GM23338 (cell line): Measurements from ENCODE around the gene SLC2A11. TPM values are rescaled to one million over a fixed set of nuclear protein-coding genes. Genes with fewer than 3 reads are reported as not detected.

Experiments
- ATAC-seq: fragments of 200-7000 bp; cut with Tn5 transposase; 3 replicates; pipeline ENCODE4 v1.9.1; 2020
- DNase-seq: peaks from one replicate; pipeline ENCODE4 v3.0.0-alpha.2; 2015; ENCODE audit warnings: low spot score
- H2AFZ ChIP-seq: fragments of 200-600 bp; sonication (generic); 2 replicates; pipeline ENCODE4 v1.8.0; 2016; ENCODE audit warnings: antibody characterized with exemption, mild to moderate bottlenecking, moderate library complexity
- H3F3A ChIP-seq: fragments of 200-600 bp; sonication (generic); replicated peaks from 2 replicates; pipeline ENCODE4 v1.8.0; 2017; ENCODE audit warnings: antibody characterized with exemption, mixed run types, low read depth
- H3K27ac ChIP-seq: fragments of 200-600 bp; sonication (generic); 2 replicates; pipeline ENCODE4 v1.6.1; 2016; ENCODE audit warnings: low read depth
- H3K27me3 ChIP-seq: fragments of 200-600 bp; sonication (generic); 2 replicates; pipeline ENCODE4 v1.8.0; 2016; ENCODE audit warnings: mild to moderate bottlenecking, mixed run types, moderate library complexity; ENCODE audit not compliant: insufficient read depth
- H3K36me3 ChIP-seq: fragments of 200-600 bp; sonication (generic); 2 replicates; pipeline ENCODE4 v1.8.0; 2016; ENCODE audit warnings: mild to moderate bottlenecking; ENCODE audit not compliant: insufficient read depth
- H3K4me1 ChIP-seq: fragments of 200-600 bp; sonication (generic); 2 replicates; pipeline ENCODE4 v1.8.0; 2016; ENCODE audit warnings: mild to moderate bottlenecking, moderate library complexity; ENCODE audit not compliant: insufficient read depth
- H3K4me2 ChIP-seq: fragments of 200-600 bp; sonication (generic); 2 replicates; pipeline ENCODE4 v1.7.1; 2017; ENCODE audit warnings: mixed run types
- H3K4me3 ChIP-seq: fragments of 200-600 bp; sonication (generic); 2 replicates; pipeline ENCODE4 v1.6.1; 2016; ENCODE audit warnings: mixed run types
- H3K79me2 ChIP-seq: fragments of 200-600 bp; sonication (generic); replicated peaks from 2 replicates; pipeline ENCODE4 v1.8.0; 2017; ENCODE audit warnings: mild to moderate bottlenecking; ENCODE audit not compliant: insufficient read depth
- H3K9me2 ChIP-seq: fragments of 200-600 bp; sonication (generic); 2 replicates; pipeline ENCODE4 v1.8.0; 2017; ENCODE audit not compliant: insufficient read depth
- H4K20me1 ChIP-seq: fragments of 200-600 bp; sonication (generic); replicated peaks from 2 replicates; pipeline ENCODE4 v1.8.0; 2017; ENCODE audit warnings: mild to moderate bottlenecking; ENCODE audit not compliant: insufficient read depth
- H3K27ac Mint-ChIP-seq: 2 replicates; pipeline ENCODE4 v1.8.0; 2020; ENCODE audit warnings: inconsistent platforms, mild to moderate bottlenecking, moderate library complexity, mixed read lengths
- H3K27me3 Mint-ChIP-seq: 3 replicates; pipeline ENCODE4 v1.8.0; 2022; ENCODE audit warnings: low read depth, mild to moderate bottlenecking, moderate library complexity, mixed read lengths, inconsistent platforms; ENCODE audit not compliant: insufficient read depth, poor library complexity
- H3K36me3 Mint-ChIP-seq: 3 replicates; pipeline ENCODE4 v1.8.0; 2021; ENCODE audit warnings: low read depth, mild to moderate bottlenecking, inconsistent platforms, moderate library complexity, mixed read lengths
- H3K4me1 Mint-ChIP-seq: 3 replicates; pipeline ENCODE4 v1.8.0; 2020; ENCODE audit warnings: mild to moderate bottlenecking, inconsistent platforms, mixed read lengths
- H3K4me3 Mint-ChIP-seq: 3 replicates; pipeline ENCODE4 v1.8.0; 2021; ENCODE audit warnings: moderate library complexity, mild to moderate bottlenecking, inconsistent platforms, mixed read lengths
- H3K9me3 Mint-ChIP-seq: 3 replicates; pipeline ENCODE4 v1.8.0; 2020; ENCODE audit warnings: moderate library complexity, mild to moderate bottlenecking, inconsistent platforms, mixed read lengths
- CREB1 ChIP-seq: fragments of 250-450 bp; sonication (Bioruptor Pico); IDR thresholded peaks from 2 replicates; pipeline ENCODE4 v1.5.0; 2020; ENCODE audit warnings: low read depth, mild to moderate bottlenecking, moderate library complexity
- EZH2 ChIP-seq: fragments of 200-600 bp; sonication (generic); IDR thresholded peaks from one replicate; pipeline ENCODE4 v1.8.0; 2017; ENCODE audit warnings: antibody characterized with exemption, mild to moderate bottlenecking, low read depth; ENCODE audit not compliant: unreplicated experiment
- EZH2phosphoT487 ChIP-seq: fragments of 200-600 bp; sonication (generic); IDR thresholded peaks from one replicate; pipeline ENCODE4 v1.8.1; 2018; ENCODE audit warnings: antibody characterized with exemption; ENCODE audit not compliant: unreplicated experiment
- JUNB ChIP-seq: IDR thresholded peaks from one replicate; pipeline ENCODE4 v1.6.1; 2016; ENCODE audit warnings: antibody characterized with exemption; ENCODE audit not compliant: unreplicated experiment
- POLR2AphosphoS5 ChIP-seq: IDR thresholded peaks from 2 replicates; pipeline ENCODE4 v1.6.1; 2016; ENCODE audit warnings: antibody characterized with exemption, low read depth
- ZNF114 ChIP-seq: fragments of 250-450 bp; sonication (Bioruptor Pico); IDR thresholded peaks from 2 replicates; pipeline ENCODE4 v1.5.0; 2020; ENCODE audit warnings: mild to moderate bottlenecking, moderate library complexity
- ZNF331 ChIP-seq: fragments of 250-450 bp; sonication (Bioruptor Pico); IDR thresholded peaks from 2 replicates; pipeline ENCODE4 v1.5.0; 2020; ENCODE audit warnings: low read depth, mild to moderate bottlenecking, moderate library complexity
- ZNF462 ChIP-seq: fragments of 250-450 bp; sonication (Bioruptor Pico); IDR thresholded peaks from 2 replicates; pipeline ENCODE4 v1.5.0; 2020; ENCODE audit warnings: mild to moderate bottlenecking, moderate library complexity
- polyA plus RNA-seq: library from polyadenylated mRNA; unstranded; fragments of >200 nt; fragmentation: Nextera tagmentation; extraction: Ambion mirVana; gene quantifications from 2 replicates; pipeline ENCODE4 v1.2.1, GENCODE V29; 2016
- total RNA-seq: library from RNA; depleted of rRNA; stranded (reverse); fragments of >200 nt; shearing (Covaris generic); gene quantifications from 2 replicates; pipeline ENCODE4 v1.2.3, GENCODE V29; 2014
- TF ChIP-seq, protein P1 (sequence below): IDR thresholded peaks from one replicate; pipeline ENCODE4 v1.6.1; 2018; ENCODE audit warnings: antibody characterized with exemption; ENCODE audit not compliant: unreplicated experiment
- TF ChIP-seq, protein P2 (sequence below), 2 experiments: fragments of 200-600 bp in 1 of 2; sonication (generic) in 1 of 2; conservative IDR thresholded peaks; 2 replicates each; pipeline versions ENCODE4 v1.5.1 to v1.6.1; 2016 to 2017; ENCODE audit warnings: antibody characterized with exemption in 2 of 2, low read depth in 2 of 2, mild to moderate bottlenecking in 2 of 2, moderate library complexity in 1 of 2
- TF ChIP-seq, protein P3 (sequence below): IDR thresholded peaks from 2 replicates; pipeline ENCODE4 v1.6.1; 2016; ENCODE audit warnings: antibody characterized with exemption

Gene SLC2A11
- total and polyA plus RNA-seq, 2 experiments from 2014 or later = 7.1 to 21.8 TPM

- H3K79me2 ChIP-seq = peaks cover 12% of the 10 kb centered on the region
- no peak overlapping the region for H2AFZ ChIP-seq
- peaks cover 68% of the 10 kb centered on the region for H3K36me3 Mint-ChIP-seq
- peak overlapping the region; percentile 96 for H3K27ac ChIP-seq
- peaks cover 19% of the 10 kb centered on the region; the same call in 1 of the 2 replicates for H3K4me1 ChIP-seq
- H3K9me2 ChIP-seq = no peaks in the 10 kb centered on the region
- peak overlapping the region; percentile 92 for H3K4me3 Mint-ChIP-seq
- H3F3A ChIP-seq = peaks cover 35% of the 10 kb centered on the region
- peaks cover 7% of the 10 kb centered on the region for H4K20me1 ChIP-seq
- ATAC-seq (peak; percentile 62), DNase-seq (peak; percentile 92)
- H3K27me3 ChIP-seq = no peaks in the 10 kb centered on the region
- H3K36me3 ChIP-seq = peaks cover 6% of the 10 kb centered on the region
- peak overlapping the region; percentile 96 for H3K27ac Mint-ChIP-seq
- peak overlapping the region; percentile 99 for H3K4me2 ChIP-seq
- peaks cover 34% of the 10 kb centered on the region for H3K4me1 Mint-ChIP-seq
- peaks cover 40% of the 10 kb centered on the region for H3K27me3 Mint-ChIP-seq
- H3K4me3 ChIP-seq = peak overlapping the region; percentile 99
- peaks cover 37% of the 10 kb centered on the region for H3K9me3 Mint-ChIP-seq
- no peak for TF ChIP-seq ZNF114 (CRISPR knock-in tag)
- TF ChIP-seq, protein P1, sequence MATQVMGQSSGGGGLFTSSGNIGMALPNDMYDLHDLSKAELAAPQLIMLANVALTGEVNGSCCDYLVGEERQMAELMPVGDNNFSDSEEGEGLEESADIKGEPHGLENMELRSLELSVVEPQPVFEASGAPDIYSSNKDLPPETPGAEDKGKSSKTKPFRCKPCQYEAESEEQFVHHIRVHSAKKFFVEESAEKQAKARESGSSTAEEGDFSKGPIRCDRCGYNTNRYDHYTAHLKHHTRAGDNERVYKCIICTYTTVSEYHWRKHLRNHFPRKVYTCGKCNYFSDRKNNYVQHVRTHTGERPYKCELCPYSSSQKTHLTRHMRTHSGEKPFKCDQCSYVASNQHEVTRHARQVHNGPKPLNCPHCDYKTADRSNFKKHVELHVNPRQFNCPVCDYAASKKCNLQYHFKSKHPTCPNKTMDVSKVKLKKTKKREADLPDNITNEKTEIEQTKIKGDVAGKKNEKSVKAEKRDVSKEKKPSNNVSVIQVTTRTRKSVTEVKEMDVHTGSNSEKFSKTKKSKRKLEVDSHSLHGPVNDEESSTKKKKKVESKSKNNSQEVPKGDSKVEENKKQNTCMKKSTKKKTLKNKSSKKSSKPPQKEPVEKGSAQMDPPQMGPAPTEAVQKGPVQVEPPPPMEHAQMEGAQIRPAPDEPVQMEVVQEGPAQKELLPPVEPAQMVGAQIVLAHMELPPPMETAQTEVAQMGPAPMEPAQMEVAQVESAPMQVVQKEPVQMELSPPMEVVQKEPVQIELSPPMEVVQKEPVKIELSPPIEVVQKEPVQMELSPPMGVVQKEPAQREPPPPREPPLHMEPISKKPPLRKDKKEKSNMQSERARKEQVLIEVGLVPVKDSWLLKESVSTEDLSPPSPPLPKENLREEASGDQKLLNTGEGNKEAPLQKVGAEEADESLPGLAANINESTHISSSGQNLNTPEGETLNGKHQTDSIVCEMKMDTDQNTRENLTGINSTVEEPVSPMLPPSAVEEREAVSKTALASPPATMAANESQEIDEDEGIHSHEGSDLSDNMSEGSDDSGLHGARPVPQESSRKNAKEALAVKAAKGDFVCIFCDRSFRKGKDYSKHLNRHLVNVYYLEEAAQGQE = no peak
- TF ChIP-seq, protein P2, sequence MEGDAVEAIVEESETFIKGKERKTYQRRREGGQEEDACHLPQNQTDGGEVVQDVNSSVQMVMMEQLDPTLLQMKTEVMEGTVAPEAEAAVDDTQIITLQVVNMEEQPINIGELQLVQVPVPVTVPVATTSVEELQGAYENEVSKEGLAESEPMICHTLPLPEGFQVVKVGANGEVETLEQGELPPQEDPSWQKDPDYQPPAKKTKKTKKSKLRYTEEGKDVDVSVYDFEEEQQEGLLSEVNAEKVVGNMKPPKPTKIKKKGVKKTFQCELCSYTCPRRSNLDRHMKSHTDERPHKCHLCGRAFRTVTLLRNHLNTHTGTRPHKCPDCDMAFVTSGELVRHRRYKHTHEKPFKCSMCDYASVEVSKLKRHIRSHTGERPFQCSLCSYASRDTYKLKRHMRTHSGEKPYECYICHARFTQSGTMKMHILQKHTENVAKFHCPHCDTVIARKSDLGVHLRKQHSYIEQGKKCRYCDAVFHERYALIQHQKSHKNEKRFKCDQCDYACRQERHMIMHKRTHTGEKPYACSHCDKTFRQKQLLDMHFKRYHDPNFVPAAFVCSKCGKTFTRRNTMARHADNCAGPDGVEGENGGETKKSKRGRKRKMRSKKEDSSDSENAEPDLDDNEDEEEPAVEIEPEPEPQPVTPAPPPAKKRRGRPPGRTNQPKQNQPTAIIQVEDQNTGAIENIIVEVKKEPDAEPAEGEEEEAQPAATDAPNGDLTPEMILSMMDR (conservative IDR thresholded peaks at IDR 0.05; ENCODE audit: low read depth in 2 of 2) = peak; percentile 47
- no peak for TF ChIP-seq ZNF462 (CRISPR knock-in tag)
- TF ChIP-seq CREB1 (CRISPR knock-in tag) = peak; percentile 28; the same call in 1 of the 2 replicates
- TF ChIP-seq EZH2phosphoT487 = no peak
- no peak for TF ChIP-seq ZNF331 (CRISPR knock-in tag)
- TF ChIP-seq, protein P3, sequence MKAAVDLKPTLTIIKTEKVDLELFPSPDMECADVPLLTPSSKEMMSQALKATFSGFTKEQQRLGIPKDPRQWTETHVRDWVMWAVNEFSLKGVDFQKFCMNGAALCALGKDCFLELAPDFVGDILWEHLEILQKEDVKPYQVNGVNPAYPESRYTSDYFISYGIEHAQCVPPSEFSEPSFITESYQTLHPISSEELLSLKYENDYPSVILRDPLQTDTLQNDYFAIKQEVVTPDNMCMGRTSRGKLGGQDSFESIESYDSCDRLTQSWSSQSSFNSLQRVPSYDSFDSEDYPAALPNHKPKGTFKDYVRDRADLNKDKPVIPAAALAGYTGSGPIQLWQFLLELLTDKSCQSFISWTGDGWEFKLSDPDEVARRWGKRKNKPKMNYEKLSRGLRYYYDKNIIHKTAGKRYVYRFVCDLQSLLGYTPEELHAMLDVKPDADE = no peak
- TF ChIP-seq JUNB = no peak
- no peak for TF ChIP-seq EZH2
- TF ChIP-seq POLR2AphosphoS5 = peak; percentile 40
Measured at GRCh38 chr22:23894710-23895598, 37.3 kb downstream of the SLC2A11 start.
